HL-60/S4 treated with retinoic acid at 250 ng/mL for 4 days and 3 days (cell line): ENCODE data around the gene USP6NL.

Source experiments
- in situ Hi-C: fragments of 300-500 bp; cut with MboI; formaldehyde crosslinking; loops from 2 replicates; pipeline ENCODE4 v1.7.0; 2022; ENCODE audit warnings: low sequenced_read_pairs

The USP6NL gene

DNA sequence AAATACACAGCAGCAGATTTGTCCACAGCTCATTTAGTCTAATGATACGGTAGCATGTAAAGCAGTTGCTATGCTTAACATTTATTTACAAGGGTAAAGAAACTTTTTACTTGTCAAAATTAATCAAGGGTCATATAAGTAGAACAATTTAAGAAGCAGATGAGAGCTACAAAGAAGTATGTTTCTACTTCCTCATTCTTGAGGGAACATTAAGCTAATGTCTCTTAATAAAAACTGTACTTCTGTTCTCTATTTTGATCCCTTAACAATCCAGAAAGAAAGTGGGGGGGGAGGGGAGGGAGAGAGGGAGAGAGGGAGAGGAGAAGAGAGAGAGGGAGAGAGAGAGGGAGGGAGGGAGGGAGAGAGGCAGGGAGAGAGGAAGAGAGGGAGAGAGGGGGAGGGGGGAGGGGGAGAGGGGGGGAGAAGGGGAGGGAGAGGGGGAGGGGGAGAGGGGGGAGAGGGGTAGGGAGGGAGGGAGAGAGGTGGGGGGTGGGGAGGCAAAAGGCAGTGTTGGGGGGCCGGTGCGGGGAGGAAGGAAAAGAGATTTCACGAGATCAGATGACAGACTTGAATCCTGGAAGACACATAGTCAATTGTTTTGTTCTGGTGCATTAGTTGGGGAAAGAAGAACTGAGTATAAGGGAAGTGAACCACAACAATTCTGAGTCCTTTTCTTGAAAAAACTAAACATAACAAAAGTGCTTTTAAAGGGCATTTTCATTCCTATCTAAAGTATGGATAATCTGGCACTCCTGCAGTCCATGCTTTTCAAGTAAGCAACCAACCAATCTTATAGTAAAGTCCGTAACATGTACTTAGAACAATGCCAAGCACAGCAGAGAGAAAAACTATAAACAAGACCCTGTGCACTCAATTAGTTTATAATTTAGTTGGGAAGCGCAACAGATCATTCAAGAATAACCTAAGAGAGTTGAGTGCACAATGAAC, 128.0 kb downstream of the USP6NL start:
- in situ Hi-C loops, result no loop called here

DNA sequence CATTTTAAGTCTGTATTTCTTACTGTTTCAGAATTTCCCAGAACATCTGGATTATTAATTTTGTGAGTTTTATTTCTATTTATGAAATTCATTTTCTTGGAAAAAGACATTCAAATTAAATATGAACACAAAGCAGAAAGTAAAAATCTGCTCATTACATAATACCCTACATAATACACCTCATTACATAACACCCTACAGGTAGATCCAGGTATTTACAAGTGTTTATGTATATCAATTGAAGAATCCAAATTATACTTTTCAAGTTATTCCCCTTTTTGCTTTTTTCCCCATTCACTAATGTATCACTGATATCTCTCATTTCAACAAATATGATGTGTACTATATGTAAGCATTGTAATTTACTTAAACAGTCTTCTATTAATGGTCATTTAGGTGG, 129.1 kb downstream of the USP6NL start:
- in situ Hi-C loops, result no loop called here

DNA sequence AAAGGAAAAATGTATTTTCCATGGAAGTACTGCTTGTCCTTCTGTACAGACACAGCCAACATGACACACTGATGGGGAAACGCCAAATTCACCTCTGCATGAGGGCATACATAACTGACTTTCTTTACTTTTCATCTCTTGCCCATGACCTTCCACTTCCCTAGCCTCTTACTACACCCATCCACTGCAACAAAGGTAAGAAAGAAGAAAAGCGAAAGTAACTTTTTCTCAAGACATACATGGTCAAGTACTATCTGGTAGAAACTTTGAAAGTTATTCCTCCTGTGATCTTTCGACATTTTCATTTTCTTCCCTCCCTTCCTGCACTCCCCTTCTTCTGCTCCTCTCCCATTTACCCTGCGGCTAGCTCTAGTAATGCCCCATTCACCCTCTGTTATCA, 130.8 kb downstream of the USP6NL start:
- in situ Hi-C loops, result no loop called here

DNA sequence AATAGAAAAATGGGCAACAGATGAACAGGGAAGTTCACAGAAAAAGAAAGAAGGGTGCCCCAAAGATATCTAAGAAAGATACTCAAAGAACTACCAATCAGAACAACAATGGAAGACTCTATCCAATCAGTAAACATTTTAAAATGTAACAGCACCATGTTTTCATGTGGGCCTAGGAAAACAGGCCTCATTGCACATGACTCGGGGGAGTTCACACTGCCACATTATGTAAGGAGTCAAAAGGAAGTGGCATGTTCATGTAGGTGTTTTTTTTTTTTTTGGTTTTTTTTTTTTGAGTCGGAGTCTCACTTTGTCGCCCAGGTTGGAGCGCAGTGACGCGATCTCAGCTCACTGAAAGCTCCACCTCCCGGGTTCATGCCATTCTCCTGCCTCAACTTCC, 132.2 kb downstream of the USP6NL start:
- in situ Hi-C loops, result no loop called here

DNA sequence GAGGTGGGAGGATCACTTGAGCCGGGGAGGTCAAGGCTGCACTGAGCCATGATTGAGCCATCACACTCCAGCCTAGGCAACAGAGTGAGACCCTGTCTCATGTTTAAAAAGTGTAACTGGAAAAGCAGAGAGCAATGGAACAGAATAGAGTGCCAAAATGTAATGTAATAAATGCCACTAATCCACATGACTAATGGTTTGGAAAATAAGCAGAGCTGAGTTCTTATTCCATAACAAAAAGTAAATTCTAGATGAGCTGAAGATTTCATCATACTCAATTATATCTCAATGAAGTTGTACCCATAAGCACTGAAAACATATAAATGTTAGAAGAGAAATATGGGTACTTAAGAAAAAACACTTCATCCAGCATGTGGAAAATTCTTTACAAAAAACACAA, 132.6 kb downstream of the USP6NL start:
- in situ Hi-C loops, result no loop called here

DNA sequence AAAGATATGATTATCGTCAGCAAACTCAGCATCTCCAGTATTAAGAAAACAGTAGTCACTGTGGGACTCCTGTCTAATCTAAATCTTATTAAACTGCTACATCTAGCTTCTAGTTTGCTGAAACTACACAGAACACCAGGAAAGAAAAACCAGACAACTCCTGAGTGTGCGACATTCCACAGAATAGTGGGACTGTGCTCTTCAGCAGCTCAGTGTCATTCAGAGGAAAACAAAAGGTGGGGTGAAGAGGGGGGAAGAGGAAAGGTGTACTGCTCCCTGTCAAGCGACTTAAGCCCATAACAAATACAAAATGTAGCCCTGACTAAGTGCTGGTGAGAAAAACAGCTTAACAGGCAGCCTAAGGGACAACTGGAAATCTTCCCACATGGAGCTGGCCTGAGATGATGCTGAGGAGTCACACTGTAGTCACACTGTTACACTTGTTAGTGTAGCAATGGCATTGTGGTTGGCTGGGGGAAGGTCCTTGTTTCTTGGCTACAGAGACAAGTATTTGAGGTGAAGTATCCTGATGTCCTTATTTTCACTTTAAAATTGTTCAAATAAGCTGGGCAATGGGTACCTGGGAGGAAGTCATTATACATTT, 135.5 kb downstream of the USP6NL start:
- in situ Hi-C loops, result no loop called here

DNA sequence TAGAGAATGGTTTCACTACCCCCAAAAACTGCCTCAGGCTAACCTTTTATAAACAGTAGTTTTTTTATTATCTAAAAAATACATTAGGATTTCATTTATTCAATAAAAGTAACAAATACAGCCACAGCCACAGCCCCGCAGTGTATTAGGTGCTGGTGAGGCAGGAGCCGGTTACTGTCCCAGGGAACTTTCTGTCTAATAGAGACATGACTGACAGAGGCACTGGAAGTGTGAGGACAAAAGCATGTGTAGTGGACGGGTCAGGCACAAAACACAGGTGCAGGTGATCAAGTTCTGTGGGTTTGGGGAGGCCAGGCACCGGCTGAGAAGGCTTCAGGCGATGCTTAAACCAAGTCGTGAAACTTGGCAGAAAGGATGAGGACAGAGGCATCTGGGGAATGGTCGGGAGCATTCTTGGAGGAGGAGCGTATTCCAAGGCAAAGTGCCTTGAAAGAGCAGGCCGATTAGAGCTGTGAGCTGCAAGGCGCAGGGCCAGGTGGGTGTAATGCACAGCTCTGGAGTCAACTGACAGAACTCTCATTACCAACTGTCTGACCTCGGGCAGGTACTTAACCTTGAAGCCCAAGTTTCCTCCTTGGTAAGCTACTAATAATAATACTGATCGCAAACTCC, 138.2 kb downstream of the USP6NL start:
- in situ Hi-C loops, result no loop called here

DNA sequence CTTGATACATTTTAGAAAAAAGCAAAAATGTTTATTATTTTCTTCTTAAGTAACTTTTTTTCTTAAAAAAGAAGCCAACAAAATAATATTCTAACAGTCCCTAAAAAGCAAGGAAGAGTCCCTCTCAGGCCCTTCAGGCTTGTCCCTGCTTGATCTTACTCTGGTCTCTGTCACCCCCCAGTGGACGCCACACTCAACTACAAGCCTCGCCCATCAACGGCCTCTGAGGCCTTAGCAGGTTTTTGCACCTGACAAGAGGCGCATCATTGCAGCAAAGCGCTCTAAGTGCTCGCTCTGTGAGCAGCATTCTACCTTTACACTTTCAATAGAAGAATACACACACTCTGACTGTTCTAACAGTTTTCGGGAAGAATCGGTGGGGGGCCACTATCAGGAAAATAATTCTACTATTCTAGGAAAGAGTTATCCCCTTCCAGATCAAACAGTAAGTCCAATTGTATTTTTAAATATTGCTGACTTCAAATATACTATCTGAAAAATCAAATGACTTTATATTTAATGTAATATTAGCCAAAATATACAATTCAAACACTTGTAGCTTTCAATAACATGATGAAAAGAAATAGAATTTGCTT, 139.2 kb downstream of the USP6NL start:
- in situ Hi-C loops, result no loop called here

DNA sequence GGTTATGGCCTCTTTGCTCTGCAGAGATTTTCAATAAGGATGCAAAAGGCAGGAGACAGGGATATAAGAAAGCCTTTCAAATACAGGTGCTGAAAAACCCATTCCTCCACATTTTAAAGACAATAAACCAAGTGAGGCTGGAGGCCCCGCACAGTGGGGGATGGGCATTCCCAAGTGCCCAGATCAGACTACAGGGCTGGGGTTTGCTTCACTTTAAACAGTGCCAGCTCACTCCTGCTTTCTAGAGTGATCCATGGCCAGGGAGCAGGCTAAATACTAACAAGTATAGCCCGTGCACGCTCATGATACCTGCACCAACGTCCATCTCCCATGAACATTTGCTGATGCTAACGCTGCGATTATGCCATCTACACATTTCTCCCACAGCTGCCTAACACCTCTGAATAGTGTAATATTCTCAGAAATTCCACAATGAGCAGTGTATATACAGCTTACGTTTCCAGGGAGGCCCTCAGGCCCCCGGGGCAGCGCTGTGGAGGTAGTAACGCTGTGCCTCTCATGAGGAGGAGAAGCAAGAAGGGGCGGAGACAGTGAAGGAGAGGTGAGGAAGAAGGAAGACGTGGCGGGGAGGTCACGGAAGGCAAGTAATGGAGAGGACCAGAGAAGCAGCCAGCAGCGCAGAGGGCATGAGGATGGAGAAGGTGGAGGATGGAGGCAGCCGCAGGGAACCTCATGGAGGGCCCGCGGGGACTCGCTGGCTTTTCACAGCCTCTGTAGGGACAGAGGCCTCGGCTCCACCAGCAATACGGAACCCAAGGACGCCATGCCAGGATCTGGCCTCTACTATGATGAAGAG, 141.7 kb downstream of the USP6NL start:
- in situ Hi-C loops, result no loop called here

DNA sequence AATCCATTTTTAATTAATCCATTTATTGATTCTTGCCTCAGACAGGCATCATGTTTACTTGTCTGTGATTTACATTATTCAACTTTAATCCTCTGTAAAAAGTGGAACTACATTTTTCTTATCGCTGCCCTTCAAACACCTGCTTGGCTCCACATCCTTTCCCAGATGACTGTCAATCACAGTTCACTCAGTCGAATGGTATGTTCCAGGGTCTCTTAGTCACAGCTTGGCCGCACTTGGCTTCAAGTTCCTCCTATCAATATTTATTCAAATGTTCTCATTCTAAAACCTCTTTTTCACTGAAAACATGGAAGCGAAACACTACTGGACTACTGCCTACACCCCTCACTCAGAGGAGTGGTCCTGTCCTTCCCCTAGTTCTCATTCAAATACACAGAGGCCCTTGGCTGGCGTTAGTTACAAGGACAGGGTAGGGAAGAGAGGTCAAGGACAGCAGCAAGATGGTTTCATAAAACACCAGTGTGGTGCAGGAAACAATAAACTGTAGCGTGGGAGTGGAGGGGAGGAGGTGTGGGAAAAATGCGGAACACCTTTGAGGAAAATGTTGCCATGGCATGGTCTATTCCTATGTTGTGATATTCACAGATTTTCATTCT, 143.2 kb downstream of the USP6NL start:
- in situ Hi-C loops, result no loop called here

DNA sequence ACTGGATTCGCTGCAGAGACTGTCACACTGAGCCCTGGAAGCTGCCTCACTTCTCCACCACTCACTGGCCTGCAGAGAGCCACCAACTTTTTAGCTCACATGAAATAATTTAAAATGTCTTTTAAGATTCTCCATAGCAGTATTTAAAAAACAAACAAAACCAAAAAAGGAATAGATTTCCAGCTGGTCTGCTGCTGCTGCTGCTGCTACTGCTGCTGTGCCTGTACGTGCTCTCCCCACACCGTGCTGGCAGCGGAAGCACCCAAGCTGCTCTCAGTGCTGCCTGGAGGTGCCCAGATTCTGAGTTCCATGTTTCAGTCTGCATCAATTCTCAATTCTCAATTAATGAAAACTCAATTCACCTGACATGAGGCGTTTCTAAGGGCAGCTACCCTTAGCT, 146.0 kb downstream of the USP6NL start:
- in situ Hi-C loops, result no loop called here

DNA sequence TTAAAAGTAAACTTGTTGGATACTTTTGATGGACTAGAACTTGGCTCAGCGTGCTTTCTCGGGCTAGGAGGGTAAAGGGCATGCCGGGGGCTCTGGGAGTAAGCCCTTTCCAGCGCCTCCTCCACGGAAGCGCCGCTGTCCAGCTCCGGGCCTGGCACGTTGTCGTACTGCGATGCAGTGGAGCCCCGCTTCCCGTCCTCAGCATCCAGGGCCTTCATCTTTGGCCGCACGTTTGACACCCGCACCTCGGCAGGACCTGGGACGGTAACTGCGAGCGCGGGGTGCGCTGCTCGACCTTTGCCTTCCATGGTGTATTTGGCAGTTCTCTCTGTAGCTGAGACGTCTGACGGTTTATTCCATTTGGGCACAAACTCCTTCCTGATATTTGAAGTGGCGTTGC, 148.3 kb downstream of the USP6NL start:
- in situ Hi-C loops, result no loop called here

DNA sequence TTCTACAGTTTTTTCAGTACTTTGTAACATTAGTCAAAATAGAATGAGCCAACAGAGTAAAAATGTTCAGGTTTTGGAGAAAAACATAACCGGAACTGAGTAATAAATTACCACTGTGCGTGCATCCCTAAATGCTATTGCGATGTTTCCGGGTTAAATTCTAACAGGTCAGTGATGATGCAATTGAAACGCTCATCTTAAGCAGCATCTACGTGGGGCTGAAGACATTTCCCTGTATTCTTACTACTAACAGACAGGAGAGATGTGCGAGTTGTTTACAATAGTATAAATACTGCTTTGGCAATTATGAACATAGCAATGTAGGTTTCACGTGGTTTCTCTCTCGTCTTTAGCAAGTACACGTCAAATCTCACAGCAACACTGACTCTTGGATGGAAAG, 149.4 kb downstream of the USP6NL start:
- in situ Hi-C loops, result no loop called here

DNA sequence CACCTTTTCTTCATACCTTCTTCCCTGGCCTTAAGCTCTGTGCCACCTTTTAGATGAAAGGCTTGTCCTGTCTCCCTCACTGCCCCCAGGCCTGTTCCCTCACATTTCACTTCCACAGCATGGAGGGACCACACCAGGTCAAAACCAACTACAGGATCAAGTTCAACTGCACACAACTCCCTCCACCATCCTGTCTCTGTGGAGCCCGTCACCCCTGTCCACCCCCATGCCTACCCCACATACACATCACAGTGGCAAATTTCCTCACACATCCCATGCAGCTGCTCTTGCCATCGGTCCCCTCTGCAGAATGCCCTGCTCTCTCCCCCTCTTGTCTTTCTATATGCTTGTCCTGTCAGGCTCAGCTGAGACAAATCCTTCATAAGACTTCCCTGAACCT, 154.1 kb downstream of the USP6NL start:
- in situ Hi-C loops, result no loop called here

DNA sequence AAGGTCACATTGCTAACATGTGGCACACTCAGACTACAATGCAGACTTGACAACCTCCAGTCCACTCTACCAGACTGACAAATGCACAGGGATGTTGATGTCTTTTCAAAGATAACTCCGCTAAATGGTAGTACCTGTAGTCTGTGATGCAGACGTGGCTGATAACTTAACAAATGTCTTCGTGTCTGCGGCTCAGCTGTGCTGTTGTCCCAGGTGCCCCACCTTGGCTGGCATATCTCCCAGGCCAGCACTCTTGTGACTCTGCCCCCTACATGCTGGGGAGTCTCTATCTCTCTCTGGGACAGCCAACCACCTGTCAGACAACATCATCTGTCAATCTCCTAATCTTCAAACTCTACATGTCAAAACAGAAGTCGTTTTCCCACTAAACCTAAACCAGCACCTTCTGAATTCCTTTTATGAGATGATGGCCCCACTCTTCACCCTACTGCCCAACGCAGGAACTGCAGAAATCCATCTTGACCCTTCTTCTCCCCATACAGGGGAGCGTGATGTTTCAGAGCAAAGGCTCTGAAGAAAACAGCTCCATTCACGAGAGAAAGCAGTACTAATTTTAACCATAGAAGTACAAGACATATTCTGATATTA, 156.4 kb downstream of the USP6NL start:
- in situ Hi-C loops, result no loop called here

DNA sequence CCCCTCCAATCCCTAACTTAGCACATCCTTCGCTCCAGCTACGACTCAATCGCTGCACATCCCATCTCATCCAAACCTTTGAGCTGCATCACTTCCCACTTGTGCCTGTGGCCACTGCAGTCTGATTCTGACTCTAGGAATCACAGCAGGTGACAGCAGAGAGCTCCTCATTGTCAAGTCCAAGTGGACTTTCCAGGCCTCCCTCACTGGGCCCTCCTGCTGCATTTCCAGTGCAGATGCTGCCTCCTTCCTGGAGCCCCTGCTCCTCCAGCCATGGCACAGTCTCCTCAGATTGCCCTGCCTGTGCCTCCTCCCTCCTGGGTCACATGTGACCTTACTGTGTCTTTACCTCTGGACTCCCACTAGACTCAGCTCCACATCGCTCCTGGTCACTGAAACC, 157.3 kb downstream of the USP6NL start:
- in situ Hi-C loops, result no loop called here

DNA sequence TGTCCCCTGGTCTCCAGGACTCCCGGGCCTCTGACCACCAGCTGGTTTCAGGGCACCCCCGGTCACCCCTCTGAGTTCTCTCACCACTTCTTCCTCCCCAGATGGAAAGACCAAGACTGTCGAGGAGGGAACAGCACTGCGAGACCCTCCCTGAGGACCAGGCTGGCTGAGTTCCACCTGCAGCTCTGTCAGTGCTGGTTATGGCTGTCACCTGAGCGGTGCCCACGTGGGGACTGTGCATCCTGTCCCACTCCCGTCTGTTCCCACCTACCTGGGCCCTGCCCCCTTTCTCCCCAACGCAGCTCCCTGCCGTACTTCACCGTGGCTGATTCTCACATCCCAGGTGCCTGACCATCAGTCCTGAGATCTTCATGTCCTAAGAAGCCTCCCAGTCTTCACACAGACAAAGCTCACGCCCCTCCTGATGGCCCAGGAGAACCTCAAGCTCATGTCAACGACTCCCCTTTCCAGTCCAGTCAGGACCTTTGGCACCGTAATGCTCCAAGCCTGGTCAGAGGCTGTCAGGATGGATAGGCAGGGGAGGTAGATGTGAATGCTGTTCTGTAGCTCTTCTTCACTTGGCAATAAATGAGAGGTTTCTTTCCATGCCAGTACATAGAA, 159.7 kb downstream of the USP6NL start:
- in situ Hi-C loops, result no loop called here

DNA sequence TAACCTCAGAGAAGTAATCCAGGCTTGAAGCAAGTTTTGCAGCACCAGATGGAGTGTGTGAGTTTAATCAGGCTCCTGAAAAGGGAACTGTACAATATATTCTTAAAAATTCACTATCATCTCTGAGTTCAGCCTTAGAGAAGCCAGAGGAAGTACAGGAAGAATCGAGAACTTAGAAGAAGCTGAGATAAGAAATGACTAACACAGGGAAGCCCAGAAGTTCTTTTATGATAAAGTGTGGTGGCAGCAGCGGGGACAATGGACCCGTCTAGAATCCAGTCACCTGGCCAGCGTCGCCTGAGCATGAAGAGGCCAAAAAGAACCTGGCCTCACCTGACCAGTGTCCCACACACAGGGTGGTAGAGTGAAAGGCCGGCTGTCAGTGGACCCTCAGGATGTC, 161.0 kb downstream of the USP6NL start:
- in situ Hi-C loops, result no loop called here

DNA sequence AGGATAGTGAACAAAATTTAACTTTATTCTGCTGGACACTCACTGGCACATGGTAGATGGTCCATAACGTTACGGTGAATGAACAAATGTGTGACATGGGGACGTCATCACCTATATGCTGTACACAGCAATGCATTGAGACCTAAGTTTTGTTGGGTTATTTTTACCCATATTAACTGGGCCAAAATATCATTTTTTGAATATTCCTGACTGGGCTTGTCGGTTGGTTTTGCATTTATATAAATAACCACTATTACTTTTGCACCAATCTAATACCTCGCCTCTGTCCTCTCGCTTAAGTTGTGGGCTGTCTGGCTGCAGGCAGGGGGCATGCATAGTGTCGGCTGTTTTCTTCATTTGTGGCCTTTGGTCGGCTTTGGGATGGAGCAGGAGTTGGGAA, 161.7 kb downstream of the USP6NL start:
- in situ Hi-C loops, result no loop called here
